AG04449 (cell line): ENCODE results near the gene MYO1E.
"Not testable (repeated sequence)": the region's sequence is repeated elsewhere in the genome, so short reads cannot be mapped to it uniquely, and the experiment has no call there.

Experiments
- CTCF ChIA-PET: fragments of 350-600 bp; formaldehyde crosslinking; extraction: SDS; loops from one replicate; lab custom pipeline; 2021; ENCODE audit warnings: antibody characterized with exemption; lab: Yijun Ruan, JAX
- POLR2A ChIA-PET: fragments of 400-600, 350-600 bp; formaldehyde crosslinking; extraction: SDS; loops from one replicate; lab custom pipeline; 2020; ENCODE audit warnings: antibody characterized with exemption, inconsistent platforms; lab: Yijun Ruan, JAX
- DNase-seq: peaks from one replicate; pipeline ENCODE4 v3.0.0-alpha.2; 2010; ENCODE audit warnings: low read depth, low spot score
- H3K4me3 ChIP-seq: 2 replicates; pipeline ENCODE4 v1.5.1; 2011; ENCODE audit warnings: low read depth, mild to moderate bottlenecking, control low read depth, low read length
- TF ChIP-seq, protein P1 (sequence below): IDR thresholded peaks from one replicate; pipeline ENCODE4 v1.5.1; 2011; ENCODE audit warnings: mild to moderate bottlenecking, moderate library complexity, low read length, control low read depth, inconsistent platforms; ENCODE audit not compliant: insufficient read depth; ENCODE audit errors: missing control alignments

The MYO1E gene

DNA sequence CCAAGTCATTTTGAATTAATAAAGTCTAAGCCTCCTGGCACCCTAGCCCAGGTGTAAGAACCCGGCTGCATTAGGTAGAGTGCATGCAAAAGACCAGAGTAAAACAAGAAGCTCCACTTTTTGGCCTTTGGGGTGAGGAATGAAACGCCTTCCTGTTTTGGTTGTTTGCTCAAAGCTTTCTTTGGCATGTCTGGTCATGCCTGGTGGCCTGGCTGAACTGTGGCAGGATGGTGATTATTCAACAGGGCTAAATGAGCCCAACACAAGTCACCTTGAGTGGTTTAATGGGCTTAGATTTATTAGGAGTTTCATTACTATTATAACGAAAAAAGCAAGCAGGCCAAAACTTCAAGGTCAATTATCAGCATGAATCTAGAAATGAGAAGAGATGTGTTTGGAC, 206.9 kb downstream of the MYO1E start:
- TF ChIP-seq, protein P1, sequence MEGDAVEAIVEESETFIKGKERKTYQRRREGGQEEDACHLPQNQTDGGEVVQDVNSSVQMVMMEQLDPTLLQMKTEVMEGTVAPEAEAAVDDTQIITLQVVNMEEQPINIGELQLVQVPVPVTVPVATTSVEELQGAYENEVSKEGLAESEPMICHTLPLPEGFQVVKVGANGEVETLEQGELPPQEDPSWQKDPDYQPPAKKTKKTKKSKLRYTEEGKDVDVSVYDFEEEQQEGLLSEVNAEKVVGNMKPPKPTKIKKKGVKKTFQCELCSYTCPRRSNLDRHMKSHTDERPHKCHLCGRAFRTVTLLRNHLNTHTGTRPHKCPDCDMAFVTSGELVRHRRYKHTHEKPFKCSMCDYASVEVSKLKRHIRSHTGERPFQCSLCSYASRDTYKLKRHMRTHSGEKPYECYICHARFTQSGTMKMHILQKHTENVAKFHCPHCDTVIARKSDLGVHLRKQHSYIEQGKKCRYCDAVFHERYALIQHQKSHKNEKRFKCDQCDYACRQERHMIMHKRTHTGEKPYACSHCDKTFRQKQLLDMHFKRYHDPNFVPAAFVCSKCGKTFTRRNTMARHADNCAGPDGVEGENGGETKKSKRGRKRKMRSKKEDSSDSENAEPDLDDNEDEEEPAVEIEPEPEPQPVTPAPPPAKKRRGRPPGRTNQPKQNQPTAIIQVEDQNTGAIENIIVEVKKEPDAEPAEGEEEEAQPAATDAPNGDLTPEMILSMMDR: no peak
- H3K4me3 ChIP-seq: no peak overlapping the region
- DNase-seq: no peak
- POLR2A ChIA-PET: no interaction called here
- CTCF ChIA-PET: interaction anchor here (0.6 to 3.0 kb wide), 8 partner anchors 8 to 367 kb away, joined by 3 to 13 read pairs (median 4); no protein-coding TSS in a partner anchor

DNA sequence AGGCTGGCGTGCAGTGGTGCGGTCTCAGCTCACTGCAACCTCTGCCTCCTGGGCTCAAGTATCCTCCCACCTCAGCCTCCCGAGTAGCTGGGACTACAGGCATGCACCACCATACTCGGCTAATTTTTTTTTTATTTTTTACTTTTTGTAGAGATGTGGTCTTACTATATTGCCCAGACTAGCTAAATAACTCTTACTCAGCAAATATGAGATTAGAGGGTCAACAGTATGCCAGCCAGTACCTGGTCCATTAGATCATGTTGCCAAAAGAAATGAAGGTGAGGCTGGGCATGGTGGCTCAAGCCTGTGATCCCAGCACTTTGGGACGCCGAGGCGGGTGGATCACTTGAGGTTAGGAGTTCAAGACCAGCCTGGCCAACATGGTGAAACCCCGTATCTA, 210.6 kb downstream of the MYO1E start:
- POLR2A ChIA-PET, DNase-seq, H3K4me3 ChIP-seq: not testable (repeated sequence)
- CTCF ChIA-PET: interaction anchor here (1.0 to 2.1 kb wide), 4 partner anchors 8 to 331 kb away, joined by 3 to 9 read pairs (median 6); no protein-coding TSS in a partner anchor

DNA sequence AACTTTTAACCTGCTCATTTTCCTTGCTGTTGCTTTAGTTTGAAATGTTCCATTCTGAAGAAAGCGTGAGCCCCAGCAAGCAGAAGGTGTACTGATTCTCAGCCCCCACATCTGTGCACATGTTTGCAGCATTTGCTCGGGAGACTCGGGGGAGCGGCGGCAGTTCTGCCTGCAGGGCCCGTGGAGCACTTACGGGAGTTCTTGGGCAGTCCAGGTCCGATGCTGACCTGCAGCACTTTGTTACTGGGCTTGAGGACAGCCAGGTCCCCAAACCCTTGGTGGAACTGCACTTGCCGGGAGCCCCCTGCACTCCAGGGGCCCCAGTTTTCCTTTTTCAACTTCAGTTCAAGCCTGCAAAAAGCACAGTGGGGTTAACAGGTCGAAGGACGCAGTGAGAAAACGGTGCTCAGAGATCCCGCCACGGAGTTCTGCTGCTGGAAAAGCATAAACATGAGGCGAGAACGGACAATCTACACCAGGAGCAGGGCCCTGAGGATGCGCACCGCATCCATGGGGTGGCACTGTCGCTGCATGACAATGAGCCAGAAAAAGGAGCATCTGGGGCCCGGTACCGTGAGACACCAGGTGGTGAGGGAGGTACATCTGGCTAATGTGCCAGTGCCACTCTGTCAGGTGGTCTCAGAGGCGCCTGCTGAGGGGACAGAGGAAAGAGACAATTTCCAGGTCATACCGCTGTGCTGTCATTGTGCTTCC, 211.6 kb downstream of the MYO1E start:
- DNase-seq: no peak
- ChIA-PET CTCF (interaction anchor here (1.1 to 2.1 kb wide), 3 partner anchors 9 to 332 kb away, joined by 6 to 9 read pairs (median 6); no protein-coding TSS in a partner anchor), POLR2A (no interaction called here)
- H3K4me3 ChIP-seq: no peak overlapping the region
- TF ChIP-seq, protein P1: peak; percentile 58

DNA sequence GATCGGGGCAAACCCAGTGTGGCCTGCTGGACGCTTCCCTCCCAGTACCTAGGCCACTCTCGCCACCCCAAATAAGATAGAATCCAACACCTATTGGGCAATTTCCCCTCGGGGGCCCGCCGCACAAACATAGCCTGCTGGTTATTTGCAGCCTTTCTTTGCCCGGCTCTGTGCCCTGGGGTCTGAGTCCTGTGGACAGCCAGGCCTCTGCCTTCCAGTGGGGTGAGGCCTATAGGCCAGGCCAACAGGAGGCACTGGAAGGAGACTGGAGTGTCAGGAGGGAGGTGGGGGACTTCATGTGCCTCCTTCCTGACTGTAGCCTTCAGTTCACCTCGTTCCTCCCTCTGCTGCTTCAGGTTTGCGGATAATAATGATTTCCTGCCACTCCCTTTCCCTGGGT, 213.5 kb downstream of the MYO1E start:
- POLR2A ChIA-PET: no interaction called here
- CTCF ChIA-PET: interaction anchor here (1.0 kb wide), 1 partner anchor 88 kb away, joined by 3 read pairs; no protein-coding TSS in a partner anchor
- TF ChIP-seq, protein P1: no peak

DNA sequence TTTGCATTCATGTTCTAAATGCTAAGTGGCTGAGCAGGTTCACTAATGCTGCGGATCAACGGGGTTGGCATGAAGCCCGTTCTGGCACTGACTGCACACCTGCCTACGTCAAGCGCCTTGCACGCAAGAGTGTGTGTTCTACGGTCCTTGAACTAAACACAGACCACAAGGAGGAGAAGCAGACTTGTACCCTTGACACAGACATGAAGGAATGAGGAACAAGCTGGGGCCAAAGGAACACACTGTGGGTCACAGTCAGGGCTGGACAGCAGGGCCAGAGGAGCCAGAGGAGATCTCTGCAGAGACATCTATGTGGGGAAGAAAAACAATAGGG, 214.0 kb downstream of the MYO1E start:
- DNase-seq: no peak
- H3K4me3 ChIP-seq: no peak overlapping the region
- CTCF ChIA-PET: interaction anchor here (1.0 kb wide), 1 partner anchor 88 kb away, joined by 3 read pairs; no protein-coding TSS in a partner anchor
- TF ChIP-seq, protein P1: no peak
- POLR2A ChIA-PET: no interaction called here

More for the DNA sequence above, 213.5 kb downstream of the MYO1E start:
- DNase-seq: no peak
- H3K4me3 ChIP-seq: no peak overlapping the region

DNA sequence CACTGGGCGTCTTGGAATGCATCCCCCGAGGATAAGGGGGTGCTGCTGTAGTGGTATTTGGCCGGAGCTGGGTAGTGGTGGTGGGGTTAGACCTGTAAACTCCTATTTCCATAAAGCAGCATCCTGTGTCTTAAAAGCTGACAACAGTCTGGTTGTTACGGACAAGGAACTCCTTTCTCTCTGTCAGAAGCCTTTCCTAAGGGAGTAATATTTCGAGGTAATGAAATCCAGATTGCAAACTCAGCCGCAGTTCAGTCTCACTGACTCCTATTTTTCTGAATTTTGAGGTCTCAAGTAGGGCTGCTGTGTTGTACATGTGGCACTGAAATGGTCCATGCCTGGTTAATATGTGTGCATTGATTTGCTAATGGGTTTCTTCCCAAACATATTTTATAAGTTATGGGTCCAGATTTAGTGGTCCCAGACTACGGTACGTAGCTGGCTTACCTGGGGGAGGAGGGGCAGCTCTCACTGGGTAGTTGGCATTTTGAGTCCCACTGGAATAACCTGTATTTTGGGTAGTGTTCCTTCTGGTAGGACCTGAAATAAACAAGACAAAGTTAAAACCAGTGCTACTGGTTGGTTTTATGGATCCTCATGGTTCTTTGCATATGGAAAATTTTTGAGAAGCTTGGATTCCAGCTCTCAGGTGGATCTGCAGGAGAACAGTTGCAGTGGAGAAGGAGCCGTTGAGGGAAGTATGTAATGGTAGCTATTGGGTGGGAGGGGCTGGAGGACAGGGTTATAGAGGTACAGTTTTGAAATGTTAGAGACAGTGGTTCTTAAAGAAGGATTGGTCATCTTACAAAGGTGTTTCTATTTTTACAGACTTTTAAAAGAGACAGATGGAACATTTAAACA, 214.6 kb downstream of the MYO1E start:
- DNase-seq: no peak
- TF ChIP-seq, protein P1: no peak
- no peak overlapping the region for H3K4me3 ChIP-seq
- CTCF ChIA-PET: interaction anchor here (1.0 to 1.2 kb wide), 2 partner anchors 8 to 89 kb away, joined by 3 read pairs; no protein-coding TSS in a partner anchor
- POLR2A ChIA-PET: no interaction called here
